H1 (cell line): ENCODE results near the gene SNAPIN. TPM values are rescaled to one million over a fixed set of nuclear protein-coding genes. Genes with fewer than 3 reads are reported as not detected.

Experiments
- CTCF ChIA-PET: fragments of 300-600 bp; sonication (Branson Sonifier 250); formaldehyde crosslinking; loops from one replicate; lab custom pipeline; 2021; ENCODE audit not compliant: partially characterized antibody; lab: Charles Lee
- POLR2A ChIA-PET: fragments of 300-600 bp; sonication (Branson Sonifier 250); formaldehyde crosslinking; loops from one replicate; lab custom pipeline; 2021; ENCODE audit warnings: inconsistent platforms; ENCODE audit not compliant: partially characterized antibody; lab: Charles Lee
- DNase-seq, 2 experiments: peaks; one replicate each; pipeline versions ENCODE4 v3.0.0 to v3.0.0-alpha.2; 2010 to 2022; ENCODE audit warnings: low spot score in 2 of 2, low read depth in 1 of 2, mixed read lengths in 1 of 2
- FAIRE-seq: peaks from 2 replicates; lab custom pipeline; 2011; peaks lifted over from hg19 to GRCh38; lab: Jason Lieb, UNC
- H2AFZ ChIP-seq: 2 replicates; pipeline ENCODE4 v1.8.1; 2012; ENCODE audit warnings: low read length, inconsistent platforms
- H2AK5ac ChIP-seq: 2 replicates; pipeline ENCODE4 v1.6.1; 2013; ENCODE audit warnings: low read depth, low read length
- H2BK120ac ChIP-seq: replicated peaks from 2 replicates; pipeline ENCODE3; 2013; ENCODE audit warnings: low read depth, low read length, inconsistent platforms
- H2BK12ac ChIP-seq: 2 replicates; pipeline ENCODE4 v1.6.1; 2013; ENCODE audit warnings: low read depth, low read length
- H2BK15ac ChIP-seq: 2 replicates; pipeline ENCODE4 v1.6.1; 2013; ENCODE audit warnings: low read length
- H2BK20ac ChIP-seq: 2 replicates; pipeline ENCODE4 v1.6.1; 2013; ENCODE audit warnings: low read length
- H2BK5ac ChIP-seq: 2 replicates; pipeline ENCODE4 v1.6.1; 2013; ENCODE audit warnings: low read depth, low read length
- H3K14ac ChIP-seq: 2 replicates; pipeline ENCODE4 v1.6.1; 2013; ENCODE audit warnings: inconsistent platforms; ENCODE audit not compliant: insufficient read length
- H3K18ac ChIP-seq: 2 replicates; pipeline ENCODE4 v1.6.1; 2013; ENCODE audit warnings: low read length; ENCODE audit errors: extremely low read depth
- H3K23ac ChIP-seq: 2 replicates; pipeline ENCODE4 v1.6.1; 2013; ENCODE audit warnings: inconsistent platforms; ENCODE audit not compliant: insufficient read length
- H3K23me2 ChIP-seq: 2 replicates; pipeline ENCODE4 v1.6.1; 2013; ENCODE audit warnings: low read depth, low read length
- H3K27ac ChIP-seq: 2 replicates; pipeline ENCODE4 v1.6.1; 2011; ENCODE audit warnings: low read depth, low read length, inconsistent platforms
- H3K27me3 ChIP-seq, 4 experiments: replicated peaks in 1 of 4; 1 replicate in 1 of 4; 2 replicates in 3 of 4; pipeline versions ENCODE4 v1.6.1 to v1.8.1; 2011 to 2013; ENCODE audit warnings: low read length in 3 of 4, mild to moderate bottlenecking in 3 of 4, inconsistent platforms in 2 of 4, mixed read lengths in 2 of 4, moderate library complexity in 1 of 4; ENCODE audit not compliant: control insufficient read depth in 3 of 4, insufficient read depth in 3 of 4; ENCODE audit errors: extremely low read depth in 1 of 4
- H3K36me3 ChIP-seq, 4 experiments: 2 replicates each; pipeline versions ENCODE4 v1.6.1 to v1.8.1; 2011 to 2013; ENCODE audit warnings: mild to moderate bottlenecking in 4 of 4, low read length in 3 of 4, moderate library complexity in 2 of 4, control low read depth in 1 of 4, inconsistent platforms in 1 of 4; ENCODE audit not compliant: insufficient read depth in 4 of 4, control insufficient read depth in 2 of 4
- H3K4ac ChIP-seq: replicated peaks from 2 replicates; pipeline ENCODE3; 2013; ENCODE audit warnings: low read length, low read depth, mixed read lengths, inconsistent platforms; ENCODE audit not compliant: insufficient read length
- H3K4me1 ChIP-seq, 4 experiments: replicated peaks in 1 of 4; 1 replicate in 1 of 4; 2 replicates in 3 of 4; pipeline versions ENCODE4 v1.6.1 to v1.8.1; 2011 to 2013; ENCODE audit warnings: low read length in 3 of 4, inconsistent platforms in 2 of 4, mixed read lengths in 1 of 4; ENCODE audit not compliant: insufficient read depth in 4 of 4, control insufficient read depth in 3 of 4
- H3K4me2 ChIP-seq, 2 experiments: 2 replicates each; pipeline versions ENCODE4 v1.6.1 to v1.8.1; 2011 to 2013; ENCODE audit warnings: low read depth in 2 of 2, low read length in 2 of 2, control low read depth in 1 of 2, inconsistent platforms in 1 of 2, mild to moderate bottlenecking in 1 of 2; ENCODE audit not compliant: insufficient read depth in 1 of 2
- H3K4me3 ChIP-seq, 4 experiments: fragments of 200-600, 300-600 bp in 1 of 4; sonication (generic), shearing (Covaris generic), sonication (Bioruptor Twin) in 1 of 4; 2 replicates each; pipeline versions ENCODE4 v1.5.1 to v1.8.1; 2011 to 2016; ENCODE audit warnings: low read length in 4 of 4, low read depth in 3 of 4, control low read depth in 2 of 4, inconsistent platforms in 2 of 4, mild to moderate bottlenecking in 2 of 4, mixed read lengths in 1 of 4, moderate library complexity in 1 of 4; ENCODE audit not compliant: insufficient read depth in 2 of 4; ENCODE audit errors: extremely low read depth in 1 of 4
- H3K56ac ChIP-seq: replicated peaks from 2 replicates; pipeline ENCODE3; 2013; ENCODE audit warnings: low read depth, mild to moderate bottlenecking, mixed read lengths, low read length, inconsistent platforms; ENCODE audit not compliant: insufficient read length
- H3K79me1 ChIP-seq: 2 replicates; pipeline ENCODE4 v1.6.1; 2013; ENCODE audit warnings: low read depth, low read length, control low read depth
- H3K79me2 ChIP-seq, 2 experiments: 2 replicates each; pipeline versions ENCODE4 v1.6.1 to v1.8.1; 2012 to 2013; ENCODE audit warnings: low read length in 2 of 2, mild to moderate bottlenecking in 2 of 2, inconsistent platforms in 1 of 2; ENCODE audit not compliant: insufficient read depth in 2 of 2, control insufficient read depth in 1 of 2
- H3K9ac ChIP-seq, 4 experiments: replicated peaks in 1 of 4; 1 replicate in 1 of 4; 2 replicates in 3 of 4; pipeline versions ENCODE4 v1.6.1 to v1.8.1; 2011 to 2013; ENCODE audit warnings: low read depth in 3 of 4, low read length in 3 of 4, control low read depth in 2 of 4, mild to moderate bottlenecking in 2 of 4, moderate library complexity in 2 of 4, inconsistent platforms in 1 of 4; ENCODE audit errors: extremely low read depth in 1 of 4
- H3K9me3 ChIP-seq, 2 experiments: 2 replicates each; pipeline versions ENCODE4 v1.6.1 to v1.8.1; 2012 to 2013; ENCODE audit warnings: mild to moderate bottlenecking in 2 of 2, moderate library complexity in 2 of 2, control low read depth in 1 of 2, inconsistent platforms in 1 of 2, low read depth in 1 of 2, low read length in 1 of 2, mixed read lengths in 1 of 2; ENCODE audit not compliant: insufficient read depth in 2 of 2
- H4K20me1 ChIP-seq, 2 experiments: replicated peaks in 1 of 2; 2 replicates each; pipeline versions ENCODE3 to v1.8.1; 2011 to 2013; ENCODE audit warnings: inconsistent platforms in 2 of 2, low read length in 2 of 2, mild to moderate bottlenecking in 1 of 2; ENCODE audit not compliant: insufficient read depth in 2 of 2, control insufficient read depth in 1 of 2
- H4K5ac ChIP-seq: 2 replicates; pipeline ENCODE4 v1.6.1; 2013; ENCODE audit warnings: low read length, low read depth, mixed read lengths, inconsistent platforms; ENCODE audit not compliant: insufficient read length
- H4K8ac ChIP-seq: 2 replicates; pipeline ENCODE4 v1.8.0; 2013; ENCODE audit warnings: mild to moderate bottlenecking, moderate library complexity, low read length, inconsistent platforms; ENCODE audit not compliant: insufficient read depth; ENCODE audit errors: extremely low read depth
- H4K91ac ChIP-seq: replicated peaks from 2 replicates; pipeline ENCODE3; 2013; ENCODE audit warnings: low read length, mixed read lengths, inconsistent platforms; ENCODE audit not compliant: insufficient read length
- CREB1 ChIP-seq: IDR thresholded peaks from 2 replicates; pipeline ENCODE4 v1.6.1; 2012; ENCODE audit warnings: inconsistent platforms
- POLR2AphosphoS5 ChIP-seq: IDR thresholded peaks from 2 replicates; pipeline ENCODE4 v1.6.1; 2011; ENCODE audit warnings: low read depth, low read length
- SRF ChIP-seq: IDR thresholded peaks from 2 replicates; pipeline ENCODE4 v1.6.1; 2011; ENCODE audit warnings: mild to moderate bottlenecking, low read depth, low read length, moderate library complexity
- WGBS, 2 experiments: shearing (Covaris generic) in 1 of 2; methylation state at CpG; one replicate each; pipeline versions ENCODE4 v1.1.6 to v1.1.7; 2013 to 2015; ENCODE audit warnings: low lambda C conversion rate in 2 of 2, mixed read lengths in 2 of 2, inconsistent platforms in 1 of 2, low coverage in 1 of 2, missing lambda C conversion rate in 1 of 2; ENCODE audit not compliant: insufficient replicate concordance in 2 of 2, insufficient coverage in 1 of 2, insufficient read length in 1 of 2; ENCODE audit errors: extremely low coverage in 1 of 2, missing lambda C conversion rate in 1 of 2; 5-methylcytosine and 5-hydroxymethylcytosine counted together
- polyA plus RNA-seq, 7 experiments: library from polyadenylated mRNA; depleted of rRNA in 3 of 7; stranded (reverse) in 5 of 7; unstranded in 2 of 7; fragments of >200 nt in 5 of 7; fragments of 200-250 nt in 2 of 7; gene quantifications; 1 replicate in 5 of 7; 2 replicates in 1 of 7; 4 replicates in 1 of 7; pipeline versions ENCODE4 v1.2.1 to v1.2.3, GENCODE V29; 2011 to 2013; ENCODE audit warnings: missing spikeins in 2 of 7, mixed read lengths in 2 of 7
- total RNA-seq: library from RNA; stranded (reverse); fragmentation: NEBNext Ultra II Directional; extraction: Animal tissue kit (Norgen Biotek cat#: 25700); gene quantifications from 2 replicates; pipeline ENCODE4 v1.2.1, GENCODE V29; 2021

Gene SNAPIN
- total and polyA plus RNA-seq, 2 of the 8 experiments (the other 6 are each of a cell fraction or from before 2014, with no cell fraction given), result 25.7 to 31.1 TPM

DNA sequence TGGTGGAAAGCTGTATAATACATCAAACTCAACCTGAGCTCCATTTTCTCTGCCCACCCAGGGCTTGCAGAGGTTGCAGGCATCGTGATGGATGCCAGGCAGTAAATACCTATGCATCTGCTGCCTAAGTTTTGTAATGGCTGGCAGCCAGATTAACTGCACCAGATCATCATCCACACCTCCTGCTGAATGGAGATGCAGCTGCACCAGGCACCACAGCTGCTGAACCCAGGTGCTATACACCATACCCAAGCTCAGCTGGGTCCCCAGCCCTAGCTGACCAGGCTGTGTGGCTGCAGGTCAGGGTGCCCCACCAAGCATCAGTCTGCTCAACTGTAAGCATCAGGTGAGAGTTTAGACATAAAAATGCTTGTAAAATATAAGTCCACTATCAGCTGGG is 6.7 kb upstream of the SNAPIN start:
- Histone ChIP-seq H2BK15ac (no peak overlapping the region), H3K27me3 (no peaks in the 10 kb centered on the region), H2AFZ (no peak overlapping the region), H3K18ac (no peak overlapping the region), H3K27ac (no peak overlapping the region), H3K4me2 (no peak overlapping the region), H3K9ac (no peak overlapping the region), H3K23ac (no peak overlapping the region), H3K14ac (no peak overlapping the region), H3K4me3 (no peak overlapping the region), H2AK5ac (no peak overlapping the region), H3K36me3 (no peaks in the 10 kb centered on the region), H4K20me1 (peaks cover 0 to under 1% of the 10 kb centered on the region in 2 experiments), H3K4ac (no peak overlapping the region), H3K4me1 (peaks cover 0 to 3% (median 0%) of the 10 kb centered on the region in 4 experiments; a peak in 1 of 7 replicates), H2BK20ac (no peak overlapping the region), H3K79me1 (no peaks in the 10 kb centered on the region), H2BK120ac (no peak overlapping the region), H2BK5ac (no peak overlapping the region), H4K8ac (no peak overlapping the region; the same call in 1 of the 2 replicates), H3K79me2 (no peaks in the 10 kb centered on the region), H4K5ac (no peak overlapping the region), H2BK12ac (no peak overlapping the region), H3K9me3 (no peaks in the 10 kb centered on the region), H3K56ac (no peak overlapping the region), H3K23me2 (no peaks in the 10 kb centered on the region), H4K91ac (no peak overlapping the region)
- CTCF ChIA-PET, result interaction anchor here (0.6 to 2.5 kb wide), 11 partner anchors 14 to 917 kb away, joined by 3 to 9 read pairs (median 3); partner anchors contain the start of genes S100A1 and S100A13
- TF ChIP-seq SRF, result no peak
- TF ChIP-seq CREB1, result no peak
- TF ChIP-seq POLR2AphosphoS5, result no peak
- 100% methylated on average over 1 of the region's 1 CpG; no CpG with 5 or more reads in 1 of the 2 experiments for WGBS, 2 experiments
- POLR2A ChIA-PET, result interaction anchor here (0.6 to 16.2 kb wide), 8 partner anchors 9 to 581 kb away, joined by 3 to 343 read pairs (median 4); partner anchors contain the start of genes CHTOP, ILF2, RPS27 and S100A13
- DNase-seq, result no peak
- FAIRE-seq, result no peak
